HG03095 (cell line): ENCODE results near the gene ZC3HAV1L.
"Not testable (repeated sequence)": the region's sequence is repeated elsewhere in the genome, so short reads cannot be mapped to it uniquely, and the experiment has no call there.

Experiments used
- ATAC-seq: cut with Tn5 transposase; IDR thresholded peaks from one replicate; pipeline ENCODE4 v1.9.1; 2021; ENCODE audit warnings: moderate library complexity; ENCODE audit not compliant: unreplicated experiment

ZC3HAV1L gene

GRCh38 chr7:139054101-139054500 lies 18.3 kb upstream of the ZC3HAV1L start:
- ATAC-seq = no peak

GRCh38 chr7:139051655-139052054 lies 15.8 kb upstream of the ZC3HAV1L start:
- no peak for ATAC-seq

DNA sequence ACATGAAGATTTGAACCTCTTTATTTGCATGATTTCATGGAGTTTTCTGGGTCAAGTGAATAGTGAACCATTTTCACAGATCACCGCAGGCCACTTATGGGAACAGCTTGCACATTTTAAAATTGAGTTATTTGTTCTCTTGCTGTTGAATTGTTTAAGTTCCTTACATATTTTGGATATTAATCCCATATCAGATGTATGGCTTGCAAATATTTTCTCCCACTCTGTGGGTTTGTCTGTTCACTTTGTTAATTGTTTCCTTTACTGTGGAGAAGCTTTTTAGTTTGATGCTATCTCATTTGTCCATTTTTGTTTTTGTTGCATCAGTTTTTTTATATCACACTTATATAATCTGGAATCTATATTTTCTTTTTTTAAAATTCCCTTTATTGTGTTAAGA lies 14.1 kb upstream of the ZC3HAV1L start:
- ATAC-seq = no peak

- no peak for ATAC-seq
Measured at GRCh38 chr7:139049111-139049510, 13.3 kb upstream of the ZC3HAV1L start.

DNA sequence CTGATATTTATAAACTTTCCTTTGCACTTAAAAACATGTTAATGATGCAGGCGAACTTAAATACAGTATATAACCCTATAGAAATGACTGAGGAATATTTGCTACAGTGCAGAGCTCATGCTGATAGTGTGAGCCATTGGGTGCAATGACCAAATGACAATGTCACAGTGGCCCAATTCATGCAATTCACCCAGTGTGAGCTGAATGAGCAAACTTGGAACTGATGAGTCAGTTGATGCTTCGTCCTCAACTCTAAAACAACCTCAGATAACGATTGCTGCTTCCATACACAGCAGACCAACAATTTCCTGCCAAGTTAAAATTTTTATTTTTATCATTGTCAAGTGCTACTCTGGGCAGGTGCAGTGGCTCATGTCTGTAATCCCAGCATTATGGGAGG lies 12.1 kb upstream of the ZC3HAV1L start:
- no peak for ATAC-seq

GRCh38 chr7:139046143-139046542 lies 10.3 kb upstream of the ZC3HAV1L start:
- ATAC-seq = no peak

DNA sequence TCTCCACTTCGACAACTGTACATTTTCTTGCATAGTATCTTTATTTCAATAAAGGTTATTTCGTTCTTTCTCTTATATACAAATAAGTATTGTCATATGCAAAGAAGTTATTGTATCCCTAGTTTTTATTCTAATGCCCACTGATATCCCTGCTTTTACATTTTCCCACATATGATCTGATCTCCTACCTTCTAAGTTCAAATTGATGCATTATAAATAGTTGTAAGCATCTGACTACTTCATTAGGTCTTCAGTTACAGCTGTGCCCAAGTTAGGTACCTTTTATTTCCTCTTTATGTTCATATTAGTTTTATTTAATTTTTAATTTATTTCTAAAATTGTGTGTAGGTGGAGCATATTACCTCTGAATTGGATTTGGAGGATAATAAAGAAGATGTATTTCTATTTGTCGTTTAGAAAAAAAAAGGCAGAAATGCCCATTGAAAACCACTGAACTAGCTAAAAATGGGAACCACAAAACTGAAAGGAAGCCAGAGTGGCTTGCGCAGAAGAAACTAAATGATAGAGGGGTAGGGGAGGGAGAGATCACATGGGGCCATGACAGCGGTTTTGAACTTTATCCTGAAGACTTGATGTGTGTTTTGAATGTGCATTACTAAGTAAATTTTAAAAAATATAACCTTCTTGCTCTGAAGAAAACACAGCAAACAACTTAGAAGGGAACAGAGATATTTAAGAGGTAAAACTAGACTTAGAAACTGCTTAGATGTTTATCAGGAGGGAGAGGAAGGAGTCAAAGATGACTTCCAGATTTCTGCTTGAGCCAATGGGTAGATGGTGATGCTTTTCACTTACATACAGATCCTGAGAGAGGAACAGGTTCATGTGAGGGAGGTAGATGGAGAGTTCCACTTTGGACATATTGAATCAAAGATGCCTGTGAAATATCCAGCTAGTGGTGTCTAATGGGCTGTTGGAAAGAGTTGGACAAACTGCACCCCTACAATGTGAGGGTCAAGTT lies 9.3 kb upstream of the ZC3HAV1L start:
- no peak for ATAC-seq

GRCh38 chr7:139043823-139044812 lies 8.3 kb upstream of the ZC3HAV1L start:
- ATAC-seq = no peak

- no peak for ATAC-seq
Measured at GRCh38 chr7:139041378-139042085, 5.7 kb upstream of the ZC3HAV1L start.

- ATAC-seq = no peak
Measured at GRCh38 chr7:139038691-139039090, 2.8 kb upstream of the ZC3HAV1L start.

DNA sequence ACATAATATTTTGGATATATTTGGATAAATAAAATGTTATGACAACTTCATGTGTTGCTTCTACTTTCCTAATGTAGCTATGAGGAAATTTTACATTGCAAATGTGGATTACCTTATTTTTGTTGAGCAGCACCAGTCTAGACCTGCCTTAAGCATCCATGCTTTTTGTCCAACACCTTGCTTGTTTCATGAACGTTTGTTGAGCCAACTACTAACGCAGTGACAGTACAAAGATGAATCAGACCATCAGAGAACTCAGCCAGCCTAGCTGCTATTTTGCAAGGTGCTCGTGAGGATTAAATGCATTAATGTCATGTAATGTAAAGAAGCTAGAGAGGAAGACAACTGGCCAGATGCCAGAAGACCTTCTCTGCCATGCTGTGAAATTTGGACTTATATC lies 1.1 kb upstream of the ZC3HAV1L start:
- ATAC-seq = no peak

GRCh38 chr7:139034855-139035585 lies 822 bp downstream of the ZC3HAV1L start:
- peak; percentile 43 for ATAC-seq

GRCh38 chr7:139034336-139034735 lies 1.5 kb downstream of the ZC3HAV1L start:
- ATAC-seq = no peak

DNA sequence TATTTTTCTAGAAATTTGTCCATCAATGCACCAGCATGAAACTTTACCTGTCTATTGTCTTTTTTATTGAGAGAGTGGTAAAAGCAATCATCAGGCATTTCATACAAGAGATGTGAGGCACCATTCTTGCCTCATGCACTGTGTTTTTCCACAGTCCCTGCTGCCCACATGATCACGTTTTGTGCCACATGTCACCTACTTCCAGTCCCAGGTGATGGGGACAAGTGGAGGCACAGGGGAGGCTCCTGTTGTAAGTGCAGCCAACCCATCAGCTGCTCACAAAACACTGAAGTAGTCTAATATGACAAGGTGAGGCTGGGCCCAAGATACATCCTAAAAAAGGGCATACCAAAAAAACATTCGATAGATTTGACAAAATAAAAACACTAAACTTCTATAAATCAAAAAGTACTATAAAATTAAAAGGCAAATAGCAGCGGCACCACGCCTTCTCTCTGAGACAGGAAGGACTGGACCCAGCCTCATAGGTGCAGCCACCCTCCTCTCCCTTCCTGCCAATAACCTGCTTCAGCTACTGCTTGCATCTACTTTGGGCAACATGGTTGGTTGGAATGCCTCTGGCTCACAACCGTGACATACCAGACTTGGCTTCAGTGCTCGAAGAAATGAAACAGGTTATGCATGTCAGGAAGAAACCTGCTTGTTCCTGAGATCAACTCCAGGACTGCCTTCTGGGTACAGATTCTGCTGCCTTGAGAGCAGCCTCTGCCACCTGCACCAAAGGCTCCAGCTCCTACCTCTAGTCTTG lies 2.3 kb downstream of the ZC3HAV1L start:
- ATAC-seq = no peak

DNA sequence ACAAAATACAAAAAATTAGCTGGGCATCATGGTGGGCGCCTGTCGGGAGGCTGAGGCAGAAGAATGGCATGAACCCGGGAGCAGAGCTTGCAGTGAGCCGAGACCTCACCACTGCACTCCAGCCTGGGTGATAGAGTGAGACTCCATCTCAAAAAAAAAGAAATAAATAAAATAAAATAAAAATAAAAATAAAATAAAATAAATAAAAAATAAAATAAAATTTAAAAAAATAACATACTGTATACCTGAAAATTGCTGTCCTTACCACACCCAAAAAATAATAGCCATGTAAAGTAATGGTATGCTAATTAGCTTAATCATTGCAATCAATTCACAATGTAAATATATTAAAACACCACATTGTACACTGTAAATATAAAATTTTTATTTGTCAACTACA lies 3.4 kb downstream of the ZC3HAV1L start:
- no peak for ATAC-seq

GRCh38 chr7:139029353-139029752 lies 6.5 kb downstream of the ZC3HAV1L start:
- ATAC-seq = no peak

DNA sequence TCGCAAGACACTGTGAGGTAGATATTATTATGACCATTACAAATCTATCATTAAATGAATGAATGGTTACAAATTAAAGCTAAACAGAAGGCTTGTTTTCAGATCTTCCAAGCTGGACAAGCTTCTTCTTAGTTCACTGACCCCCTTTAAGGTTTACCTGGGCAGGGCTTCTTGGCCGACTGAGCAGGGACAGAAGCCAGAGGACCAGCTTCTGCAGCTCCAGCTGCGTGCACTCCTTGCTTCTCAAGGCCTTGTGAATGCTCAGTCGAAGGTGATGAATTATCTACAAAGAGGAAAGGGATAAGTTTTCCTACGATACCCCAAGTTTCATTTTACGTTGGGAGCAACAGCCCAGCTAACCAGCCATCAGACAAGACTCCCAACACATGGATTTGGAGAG lies 9.3 kb downstream of the ZC3HAV1L start:
- ATAC-seq = no peak

DNA sequence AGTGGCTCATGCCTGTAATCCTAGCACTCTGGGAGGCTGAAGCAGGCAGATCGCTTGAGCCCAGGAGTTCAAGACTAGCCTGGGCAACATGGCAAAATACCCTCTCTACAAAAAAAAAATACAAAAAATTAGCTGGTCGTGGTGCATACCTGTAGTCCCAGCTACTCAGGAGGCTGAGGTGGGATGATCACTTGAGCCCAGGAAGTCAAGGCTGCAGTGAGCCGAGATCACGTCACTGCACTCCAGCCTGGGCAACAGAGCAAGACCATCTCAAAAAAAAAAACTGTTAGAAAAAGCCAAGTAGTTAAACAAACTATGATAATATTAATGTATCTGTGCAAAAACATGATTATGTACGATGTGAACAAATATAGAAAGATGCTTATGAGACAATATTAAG lies 10.0 kb downstream of the ZC3HAV1L start:
- ATAC-seq = not testable (repeated sequence)

- ATAC-seq = no peak
Measured at GRCh38 chr7:139023076-139023475, 12.8 kb downstream of the ZC3HAV1L start.
